HEK293 (cell line): ENCODE results near the gene OR5J2.
"Not testable (repeated sequence)": the region's sequence is repeated elsewhere in the genome, so short reads cannot be mapped to it uniquely, and the experiment has no call there.

Source experiments
- CTCF ChIA-PET: fragments of 350-600 bp; formaldehyde crosslinking; extraction: SDS; loops from one replicate; lab custom pipeline; 2021; ENCODE audit warnings: antibody characterized with exemption; lab: Yijun Ruan, JAX
- POLR2A ChIA-PET: fragments of 300-600 bp; formaldehyde crosslinking; extraction: SDS; loops from one replicate; lab custom pipeline; 2020; ENCODE audit warnings: antibody characterized with exemption, inconsistent platforms; lab: Yijun Ruan, JAX
- H3K27ac ChIP-seq: fragments of 200-500 bp; sonication (Bioruptor generic); 2 replicates; pipeline ENCODE4 v1.5.1; 2014; ENCODE audit warnings: low read depth, low read length, control low read depth, inconsistent platforms; ENCODE audit errors: extremely low read depth
- H3K36me3 ChIP-seq, 2 experiments: fragments of 200-500 bp in 1 of 2; sonication (Bioruptor generic) in 1 of 2; 1 replicate in 1 of 2; 2 replicates in 1 of 2; pipeline ENCODE4 v1.5.1; 2014 to 2017; ENCODE audit warnings: inconsistent platforms in 2 of 2, low read length in 2 of 2; ENCODE audit not compliant: control insufficient read depth in 2 of 2, insufficient read depth in 1 of 2
- H3K4me1 ChIP-seq: fragments of 200-500 bp; sonication (Bioruptor generic); 2 replicates; pipeline ENCODE4 v1.5.1; 2014; ENCODE audit warnings: mild to moderate bottlenecking, low read length, inconsistent platforms; ENCODE audit not compliant: control insufficient read depth, insufficient read depth
- H3K4me3 ChIP-seq: 2 replicates; pipeline ENCODE4 v1.5.1; 2011; ENCODE audit warnings: low read depth, mild to moderate bottlenecking, control low read depth, low read length, moderate library complexity
- H3K9me3 ChIP-seq: fragments of 200-500 bp; sonication (Bioruptor generic); 2 replicates; pipeline ENCODE4 v1.5.1; 2014; ENCODE audit warnings: low read depth, low read length, inconsistent platforms; ENCODE audit not compliant: control insufficient read depth, insufficient read depth
- WT1 ChIP-seq: fragments of 450-650 bp; formaldehyde crosslinking; IDR thresholded peaks from 2 replicates; pipeline ENCODE4 v1.5.1; 2016; ENCODE audit warnings: missing biosample characterization, missing genetic modification characterization
- YY1 ChIP-seq: fragments of 450-650 bp; formaldehyde crosslinking; IDR thresholded peaks from 2 replicates; pipeline ENCODE4 v1.5.1; 2018; ENCODE audit warnings: missing biosample characterization, missing genetic modification characterization
- ZNF394 ChIP-seq: fragments of 450-650 bp; formaldehyde crosslinking; IDR thresholded peaks from 2 replicates; pipeline ENCODE4 v1.5.1; 2016; ENCODE audit warnings: missing biosample characterization, missing genetic modification characterization, mild to moderate bottlenecking, moderate library complexity, borderline replicate concordance
- ZNF791 ChIP-seq: fragments of 450-650 bp; formaldehyde crosslinking; IDR thresholded peaks from 2 replicates; pipeline ENCODE4 v1.5.1; 2016; ENCODE audit warnings: missing biosample characterization, missing genetic modification characterization

The OR5J2 gene

GRCh38 chr11:56214537-56214936 is 38.1 kb downstream of the OR5J2 start:
- Histone ChIP-seq H3K4me1 (no peaks in the 10 kb centered on the region), H3K36me3 (no peaks in the 10 kb centered on the region), H3K4me3 (no peak overlapping the region), H3K27ac (no peak overlapping the region), H3K9me3 (no peaks in the 10 kb centered on the region)
- ChIA-PET POLR2A (no interaction called here), CTCF (interaction anchor here (0.6 kb wide), 2 partner anchors 20 to 1607 kb away, joined by 3 to 4 read pairs; no protein-coding TSS in a partner anchor)
- TF ChIP-seq ZNF394 (no peak), YY1 (tag by site-specific recombination) (no peak), WT1 (tag by site-specific recombination) (no peak), ZNF791 (tag by site-specific recombination) (no peak)

GRCh38 chr11:56219735-56220134 is 43.3 kb downstream of the OR5J2 start:
- H3K4me3 ChIP-seq, H3K4me1 ChIP-seq, CTCF ChIA-PET, H3K9me3 ChIP-seq, H3K27ac ChIP-seq, H3K36me3 ChIP-seq, POLR2A ChIA-PET: not testable (repeated sequence)
